Caco-2 (cell line): Measurements from ENCODE around the gene TNS3. TPM values are rescaled to one million over a fixed set of nuclear protein-coding genes. Genes with fewer than 3 reads are reported as not detected.

ENCODE experiments used
- BruUV-seq: library from RNA; stranded (reverse); fragments of 400-500 nt; replicated peaks from 2 replicates; lab custom pipeline; 2021; lab: Mats Ljungman, UMichigan
- CTCF ChIA-PET: fragments of 300-600 bp; sonication (Branson Sonifier 250); formaldehyde crosslinking; loops from one replicate; lab custom pipeline; 2022; ENCODE audit warnings: antibody characterized with exemption; lab: Charles Lee
- POLR2A ChIA-PET: fragments of 300-600 bp; sonication (Branson Sonifier 250); formaldehyde crosslinking; loops from one replicate; lab custom pipeline; 2022; ENCODE audit warnings: antibody characterized with exemption; lab: Charles Lee
- DNase-seq, 2 experiments: peaks; one replicate each; pipeline versions ENCODE4 v3.0.0 to v3.0.0-alpha.2; 2020 to 2022
- H3K27me3 ChIP-seq: replicated peaks from 2 replicates; pipeline ENCODE4 v1.6.0; 2011; ENCODE audit warnings: low read length; ENCODE audit not compliant: control insufficient read depth, insufficient read depth
- H3K36me3 ChIP-seq: 2 replicates; pipeline ENCODE4 v1.5.1; 2011; ENCODE audit warnings: low read length; ENCODE audit not compliant: control insufficient read depth, insufficient read depth
- H3K4me1 ChIP-seq: fragments of 250-450 bp; sonication (Bioruptor Pico); 2 replicates; pipeline ENCODE4 v1.5.1; 2020; ENCODE audit warnings: mild to moderate bottlenecking
- H3K4me3 ChIP-seq: 2 replicates; pipeline ENCODE4 v1.5.1; 2011; ENCODE audit warnings: low read depth, mild to moderate bottlenecking, control low read depth, low read length
- H3K9me3 ChIP-seq: fragments of 250-450 bp; sonication (Bioruptor Pico); 2 replicates; pipeline ENCODE4 v1.5.1; 2020; ENCODE audit warnings: mild to moderate bottlenecking, moderate library complexity
- H3K27ac Mint-ChIP-seq: one replicate; pipeline ENCODE4 v1.8.0; 2022; ENCODE audit warnings: mixed read lengths; ENCODE audit not compliant: unreplicated experiment
- H3K27me3 Mint-ChIP-seq: one replicate; pipeline ENCODE4 v1.8.0; 2022; ENCODE audit warnings: mixed read lengths; ENCODE audit not compliant: insufficient read depth, unreplicated experiment
- H3K36me3 Mint-ChIP-seq: one replicate; pipeline ENCODE4 v1.8.0; 2022; ENCODE audit warnings: mild to moderate bottlenecking, mixed read lengths; ENCODE audit not compliant: insufficient read depth, unreplicated experiment
- H3K4me1 Mint-ChIP-seq: one replicate; pipeline ENCODE4 v1.8.0; 2022; ENCODE audit warnings: low read depth, mixed read lengths; ENCODE audit not compliant: unreplicated experiment
- H3K4me3 Mint-ChIP-seq: one replicate; pipeline ENCODE4 v1.8.0; 2022; ENCODE audit warnings: mild to moderate bottlenecking, moderate library complexity, mixed read lengths; ENCODE audit not compliant: unreplicated experiment
- H3K9me3 Mint-ChIP-seq: one replicate; pipeline ENCODE4 v1.8.0; 2022; ENCODE audit warnings: mixed read lengths; ENCODE audit not compliant: unreplicated experiment
- CTCF ChIP-seq, 2 experiments: fragments of 200-600 bp in 1 of 2; IDR thresholded peaks; 1 replicate in 1 of 2; 2 replicates in 1 of 2; pipeline versions ENCODE4 v1.5.1 to v1.8.0; 2011 to 2022; ENCODE audit warnings: antibody characterized with exemption in 1 of 2, control low read depth in 1 of 2, inconsistent platforms in 1 of 2, low read depth in 1 of 2, low read length in 1 of 2, mild to moderate bottlenecking in 1 of 2, moderate library complexity in 1 of 2; ENCODE audit not compliant: insufficient read depth in 1 of 2, severe bottlenecking in 1 of 2, unreplicated experiment in 1 of 2
- intact Hi-C: fragments of 100-400 bp; cut with micrococcal nuclease; formaldehyde crosslinking; loops from one replicate; pipeline ENCODE4 v1.10.0; 2022; ENCODE audit not compliant: unreplicated experiment
- total RNA-seq: library from RNA; stranded (reverse); gene quantifications from 2 replicates; pipeline ENCODE4 v1.2.3, GENCODE V29; 2022

The TNS3 gene
- total RNA-seq, 1 experiment from 2014 or later, result 263 TPM

GRCh38 chr7:47377741-47378140 lies 204.2 kb downstream of the TNS3 start:
- intact Hi-C loops, result no loop called here
- no peak for TF ChIP-seq CTCF (IDR thresholded peaks at IDR 0.05; ENCODE audit: insufficient read depth in 1 of 2, low read depth in 1 of 2, low read length in 1 of 2, severe bottlenecking in 1 of 2, unreplicated experiment in 1 of 2)
- no peak overlapping the region for H3K4me3 ChIP-seq
- POLR2A ChIA-PET, result no interaction called here
- Mint-ChIP-seq H3K36me3 (peaks cover 95% of the 10 kb centered on the region), H3K27me3 (no peaks in the 10 kb centered on the region), H3K9me3 (no peaks in the 10 kb centered on the region), H3K4me3 (no peak overlapping the region), H3K27ac (no peak overlapping the region), H3K4me1 (peaks cover 25% of the 10 kb centered on the region)
- no peak for DNase-seq
- H3K27me3 ChIP-seq, result no peaks in the 10 kb centered on the region
- CTCF ChIA-PET, result no interaction called here
- peaks cover 2% of the 10 kb centered on the region; the same call in 1 of the 2 replicates for H3K36me3 ChIP-seq
- H3K4me1 ChIP-seq, result peaks cover 32% of the 10 kb centered on the region
- no TSS peak for BruUV-seq
- H3K9me3 ChIP-seq, result no peaks in the 10 kb centered on the region

GRCh38 chr7:47376991-47377616 lies 204.8 kb downstream of the TNS3 start:
- POLR2A ChIA-PET, result no interaction called here
- TF ChIP-seq CTCF (IDR thresholded peaks at IDR 0.05; ENCODE audit: insufficient read depth in 1 of 2, low read depth in 1 of 2, low read length in 1 of 2, severe bottlenecking in 1 of 2, unreplicated experiment in 1 of 2), result no peak
- peaks cover 29% of the 10 kb centered on the region for H3K4me1 Mint-ChIP-seq
- no peak overlapping the region for H3K4me3 Mint-ChIP-seq
- no peak for DNase-seq
- Histone ChIP-seq H3K9me3 (no peaks in the 10 kb centered on the region), H3K27me3 (no peaks in the 10 kb centered on the region), H3K4me3 (no peak overlapping the region), H3K4me1 (peaks cover 26% of the 10 kb centered on the region), H3K36me3 (peaks cover 2% of the 10 kb centered on the region; the same call in 1 of the 2 replicates)
- CTCF ChIA-PET, result no interaction called here
- H3K36me3 Mint-ChIP-seq, result peaks cover 96% of the 10 kb centered on the region
- H3K9me3 Mint-ChIP-seq, result no peaks in the 10 kb centered on the region
- H3K27ac Mint-ChIP-seq, result peak overlapping the region; percentile 14
- no TSS peak for BruUV-seq
- intact Hi-C loops, result no loop called here
- no peaks in the 10 kb centered on the region for H3K27me3 Mint-ChIP-seq

GRCh38 chr7:47375121-47375938 lies 206.6 kb downstream of the TNS3 start:
- no peak overlapping the region for H3K4me3 ChIP-seq
- no peaks in the 10 kb centered on the region for H3K27me3 Mint-ChIP-seq
- peaks cover 96% of the 10 kb centered on the region for H3K36me3 Mint-ChIP-seq
- no peak overlapping the region for H3K4me3 Mint-ChIP-seq
- no peak for TF ChIP-seq CTCF (IDR thresholded peaks at IDR 0.05; ENCODE audit: insufficient read depth in 1 of 2, low read depth in 1 of 2, low read length in 1 of 2, severe bottlenecking in 1 of 2, unreplicated experiment in 1 of 2)
- peak in 1 of 2 experiments; percentile 12 for DNase-seq
- intact Hi-C loops, result no loop called here
- H3K9me3 Mint-ChIP-seq, result no peaks in the 10 kb centered on the region
- ChIA-PET CTCF (no interaction called here), POLR2A (no interaction called here)
- H3K4me1 ChIP-seq, result peaks cover 8% of the 10 kb centered on the region
- BruUV-seq, result no TSS peak
- peaks cover 16% of the 10 kb centered on the region for H3K4me1 Mint-ChIP-seq
- no peaks in the 10 kb centered on the region for H3K27me3 ChIP-seq
- peaks cover 4% of the 10 kb centered on the region for H3K36me3 ChIP-seq
- no peaks in the 10 kb centered on the region for H3K9me3 ChIP-seq
- no peak overlapping the region for H3K27ac Mint-ChIP-seq
